SW 1271 (cell line): ENCODE results near the gene PCSK5.
"Not testable (repeated sequence)": the region's sequence is repeated elsewhere in the genome, so short reads cannot be mapped to it uniquely, and the experiment has no call there.

Source experiments
- DNase-seq, 2 experiments: peaks; one replicate each; lab custom pipeline; 2025; lab: John Stamatoyannopoulos, UW

The PCSK5 gene

GRCh38 chr9:75889977-75890471 is 449 bp upstream of the PCSK5 start:
- DNase-seq: peak in 1 of 2 experiments; percentile 40

- DNase-seq: no peak
Observed at GRCh38 chr9:75891277-75891741, 836 bp downstream of the PCSK5 start.

GRCh38 chr9:75891771-75892215 is 1.3 kb downstream of the PCSK5 start:
- no peak for DNase-seq

- DNase-seq: no peak
Observed at GRCh38 chr9:75892216-75892911, 1.9 kb downstream of the PCSK5 start.

- no peak for DNase-seq
Observed at GRCh38 chr9:75893106-75893505, 2.6 kb downstream of the PCSK5 start.

- DNase-seq: no peak
Observed at GRCh38 chr9:75894566-75894965, 4.1 kb downstream of the PCSK5 start.

- no peak for DNase-seq
Observed at GRCh38 chr9:75895112-75895511, 4.6 kb downstream of the PCSK5 start.

- DNase-seq: no peak
Observed at GRCh38 chr9:75896193-75896592, 5.7 kb downstream of the PCSK5 start.

DNA sequence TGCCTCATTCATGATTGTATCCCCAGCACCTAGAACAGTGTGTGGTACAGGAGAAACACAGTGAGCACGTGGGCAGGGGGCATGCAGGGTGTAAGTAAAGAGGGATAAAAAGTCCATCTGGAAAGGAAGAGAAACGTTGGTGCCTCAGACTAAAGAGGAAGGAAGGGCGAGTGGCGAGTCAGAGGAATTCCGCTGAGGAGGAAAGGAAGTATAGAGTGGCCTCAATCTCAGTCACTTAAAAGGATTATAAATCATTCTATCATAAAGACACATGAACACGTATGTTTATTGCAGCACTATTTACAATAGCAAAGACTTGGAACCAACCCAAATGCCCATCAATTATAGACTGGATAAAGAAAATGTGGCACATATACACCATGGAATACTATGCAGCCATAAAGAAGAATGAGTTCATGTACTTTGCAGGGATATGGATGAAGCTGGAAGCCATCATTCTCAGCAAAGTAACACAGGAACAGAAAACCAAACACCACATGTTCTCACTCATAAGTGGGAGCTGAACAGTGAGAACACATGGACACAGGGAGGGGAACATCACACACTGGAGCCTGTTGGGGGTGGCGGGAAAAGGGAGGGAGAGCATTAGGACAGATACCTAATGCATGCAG is 10.5 kb downstream of the PCSK5 start:
- not testable (repeated sequence) for DNase-seq

- no peak for DNase-seq
Observed at GRCh38 chr9:75903785-75904360, 13.4 kb downstream of the PCSK5 start.

DNA sequence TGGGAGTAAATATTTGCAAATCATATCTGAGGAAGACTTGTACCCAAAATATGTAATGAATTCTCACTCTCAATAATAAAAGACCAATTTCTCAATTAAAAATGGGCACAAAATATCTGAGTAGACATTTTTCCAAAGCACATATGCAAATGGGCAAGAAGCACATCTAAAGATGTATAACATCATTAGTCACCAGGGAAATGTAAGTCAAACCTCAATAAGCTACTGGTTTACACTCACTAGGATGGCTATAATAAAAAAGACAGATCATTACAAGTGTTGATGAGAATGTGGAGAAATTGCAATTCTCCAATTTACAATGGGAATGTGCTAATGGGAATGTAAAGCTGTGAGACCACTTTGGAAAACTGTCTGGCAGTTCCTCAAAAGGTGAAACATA is 13.9 kb downstream of the PCSK5 start:
- DNase-seq: no peak

DNA sequence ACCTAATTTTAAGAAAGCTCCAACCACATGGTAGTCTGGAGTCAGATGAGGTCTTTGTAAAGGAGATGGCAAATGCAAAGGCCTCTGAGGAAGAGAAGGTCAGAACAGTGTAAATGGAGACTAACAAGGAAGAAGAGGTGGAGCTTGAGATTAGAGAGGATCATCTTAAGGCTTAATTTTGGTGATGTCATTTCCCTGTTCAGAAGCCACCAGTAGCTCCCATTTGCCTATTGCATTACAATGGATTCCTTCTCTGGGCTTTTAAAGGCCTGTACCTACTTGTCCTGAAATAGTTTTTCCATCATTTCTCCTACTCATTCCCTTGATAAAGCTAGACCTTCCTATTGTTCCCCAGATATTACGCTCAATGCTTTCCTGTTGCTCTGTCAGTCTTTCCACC is 16.1 kb downstream of the PCSK5 start:
- DNase-seq: no peak

DNA sequence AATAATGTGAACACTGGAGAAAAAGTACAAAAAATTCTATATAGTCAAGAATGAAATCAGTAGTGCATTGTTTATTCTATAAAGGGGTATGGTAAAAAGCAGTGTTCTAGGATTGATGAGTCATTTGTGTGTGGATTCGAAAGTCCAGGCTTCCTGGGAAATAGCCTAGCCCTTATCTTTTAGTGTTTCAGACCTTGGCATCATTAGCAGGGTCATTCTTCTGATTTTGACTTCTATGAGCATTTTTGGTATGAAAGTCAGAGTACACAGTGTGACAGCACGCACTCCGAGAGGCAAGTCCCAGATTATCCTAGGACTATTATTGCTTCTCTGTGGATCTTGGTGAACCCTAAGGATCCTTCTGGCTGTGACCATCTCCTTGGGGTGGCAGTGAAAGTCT is 16.9 kb downstream of the PCSK5 start:
- no peak for DNase-seq

- no peak for DNase-seq
Observed at GRCh38 chr9:75907923-75908322, 17.4 kb downstream of the PCSK5 start.

DNA sequence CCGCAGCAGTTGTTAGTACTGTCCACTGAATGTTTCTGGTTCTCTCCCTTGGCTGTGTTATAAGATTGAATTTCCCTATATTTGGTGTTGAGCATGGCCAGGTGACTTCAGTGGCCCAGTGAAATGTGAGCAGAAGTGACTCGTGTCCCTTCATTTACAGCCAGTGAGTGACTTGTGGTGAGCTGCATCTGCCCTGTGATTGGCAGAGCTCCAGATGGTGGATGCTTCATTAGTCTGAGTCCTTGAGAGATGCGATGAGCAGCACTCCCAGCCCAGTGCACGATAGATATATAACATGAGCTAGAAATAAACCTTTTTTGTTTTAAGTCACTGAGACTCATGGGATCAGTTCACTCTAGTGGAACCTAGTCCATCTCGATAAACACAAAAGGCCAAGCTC is 19.3 kb downstream of the PCSK5 start:
- DNase-seq: no peak

DNA sequence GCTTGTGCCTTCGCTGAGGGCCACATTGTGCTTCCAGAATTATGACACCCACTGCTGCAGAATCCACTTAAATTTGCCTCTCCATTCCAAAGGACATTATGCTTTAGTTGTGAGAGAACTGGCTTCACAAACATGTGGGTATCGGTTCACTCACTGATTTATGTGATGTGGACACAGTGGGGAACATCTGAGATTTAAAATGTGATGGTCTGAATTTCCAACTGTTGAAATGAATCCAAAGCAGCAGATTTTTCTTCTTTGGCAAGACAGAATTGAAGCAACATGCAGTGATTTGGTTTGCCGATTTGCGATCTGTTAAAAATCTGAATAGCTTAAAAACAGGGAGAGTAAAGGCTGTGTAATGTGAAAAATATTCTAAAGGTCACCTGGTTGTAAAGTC is 20.3 kb downstream of the PCSK5 start:
- DNase-seq: no peak

DNA sequence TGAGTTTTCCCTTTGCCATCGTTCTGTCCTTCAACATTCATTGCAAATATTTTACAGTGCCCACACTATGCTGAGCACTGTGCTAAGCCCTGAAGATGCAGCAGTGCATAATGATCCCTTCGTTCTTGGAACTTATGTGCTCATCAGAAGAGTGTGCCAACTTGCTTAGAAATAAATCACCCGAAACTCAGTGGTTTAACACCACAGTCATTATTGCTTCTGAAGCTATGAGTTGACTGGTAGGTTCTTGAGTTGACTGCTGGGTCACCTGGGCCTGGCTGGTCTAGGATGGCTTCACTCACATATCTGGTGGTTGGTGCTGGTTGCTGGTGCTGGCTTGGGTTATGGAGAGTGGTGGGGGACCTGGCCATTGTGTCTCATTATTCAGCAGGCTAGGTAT is 20.9 kb downstream of the PCSK5 start:
- DNase-seq: no peak

GRCh38 chr9:75912951-75913350 is 22.5 kb downstream of the PCSK5 start:
- DNase-seq: no peak

DNA sequence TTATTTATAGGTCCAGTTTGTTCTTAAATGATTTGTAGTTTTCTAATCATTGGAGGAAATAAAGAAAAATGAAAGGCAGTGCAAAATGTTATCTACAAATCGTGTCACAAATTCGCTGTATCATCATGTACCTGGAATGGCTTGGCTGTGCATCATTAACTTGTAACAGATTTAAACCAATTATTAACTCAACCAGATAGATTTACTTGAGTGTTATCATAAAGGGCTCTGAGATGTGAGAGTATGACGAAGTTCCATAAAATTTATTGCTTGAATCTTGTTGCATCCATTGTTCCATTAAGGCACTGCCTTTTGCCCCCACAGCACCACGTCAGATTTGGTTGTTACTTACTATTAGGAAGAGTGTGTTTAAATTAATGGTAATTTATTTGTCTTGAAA is 23.5 kb downstream of the PCSK5 start:
- DNase-seq: no peak

- no peak for DNase-seq
Observed at GRCh38 chr9:75914883-75915452, 24.5 kb downstream of the PCSK5 start.

GRCh38 chr9:75918154-75918553 is 27.7 kb downstream of the PCSK5 start:
- DNase-seq: no peak

GRCh38 chr9:75918909-75919308 is 28.4 kb downstream of the PCSK5 start:
- DNase-seq: no peak
